ACC112 (cell line): ENCODE data around the gene COL18A1.
A peak's percentile ranks its signal among the peaks of the same experiment; 100 is the strongest.

Source experiments
- H2AFZ ChIP-seq: fragments of 200-600 bp; sonication (generic); one replicate; pipeline ENCODE4 v1.6.0; 2017; ENCODE audit warnings: antibody characterized with exemption, low read length; ENCODE audit not compliant: unreplicated experiment
- H3K27ac ChIP-seq: fragments of 200-600 bp; sonication (generic); 2 replicates; pipeline ENCODE4 v1.5.1; 2014; ENCODE audit warnings: low read depth, mild to moderate bottlenecking, antibody characterized with exemption, low read length, moderate library complexity
- H3K27me3 ChIP-seq: fragments of 200-600 bp; sonication (generic); 2 replicates; pipeline ENCODE4 v1.6.1; 2014; ENCODE audit warnings: mild to moderate bottlenecking, antibody characterized with exemption, low read length, moderate library complexity, mixed read lengths; ENCODE audit not compliant: insufficient read depth
- H3K36me3 ChIP-seq: fragments of 200-600 bp; sonication (generic); 2 replicates; pipeline ENCODE4 v1.6.1; 2016; ENCODE audit warnings: mild to moderate bottlenecking, antibody characterized with exemption, low read length, moderate library complexity, mixed read lengths; ENCODE audit not compliant: insufficient read depth
- H3K4me1 ChIP-seq: fragments of 200-600 bp; sonication (generic); one replicate; pipeline ENCODE4 v1.6.1; 2016; ENCODE audit warnings: low read length, mixed read lengths; ENCODE audit not compliant: insufficient read depth, unreplicated experiment, control insufficient read depth
- H3K4me3 ChIP-seq: fragments of 200-600 bp; sonication (generic); 2 replicates; pipeline ENCODE4 v1.5.1; 2014; ENCODE audit warnings: mild to moderate bottlenecking, low read depth, low read length
- H3K79me2 ChIP-seq: fragments of 200-600 bp; sonication (generic); one replicate; pipeline ENCODE4 v1.6.0; 2016; ENCODE audit warnings: low read length; ENCODE audit not compliant: control insufficient read depth, unreplicated experiment, insufficient read depth

The COL18A1 gene

DNA sequence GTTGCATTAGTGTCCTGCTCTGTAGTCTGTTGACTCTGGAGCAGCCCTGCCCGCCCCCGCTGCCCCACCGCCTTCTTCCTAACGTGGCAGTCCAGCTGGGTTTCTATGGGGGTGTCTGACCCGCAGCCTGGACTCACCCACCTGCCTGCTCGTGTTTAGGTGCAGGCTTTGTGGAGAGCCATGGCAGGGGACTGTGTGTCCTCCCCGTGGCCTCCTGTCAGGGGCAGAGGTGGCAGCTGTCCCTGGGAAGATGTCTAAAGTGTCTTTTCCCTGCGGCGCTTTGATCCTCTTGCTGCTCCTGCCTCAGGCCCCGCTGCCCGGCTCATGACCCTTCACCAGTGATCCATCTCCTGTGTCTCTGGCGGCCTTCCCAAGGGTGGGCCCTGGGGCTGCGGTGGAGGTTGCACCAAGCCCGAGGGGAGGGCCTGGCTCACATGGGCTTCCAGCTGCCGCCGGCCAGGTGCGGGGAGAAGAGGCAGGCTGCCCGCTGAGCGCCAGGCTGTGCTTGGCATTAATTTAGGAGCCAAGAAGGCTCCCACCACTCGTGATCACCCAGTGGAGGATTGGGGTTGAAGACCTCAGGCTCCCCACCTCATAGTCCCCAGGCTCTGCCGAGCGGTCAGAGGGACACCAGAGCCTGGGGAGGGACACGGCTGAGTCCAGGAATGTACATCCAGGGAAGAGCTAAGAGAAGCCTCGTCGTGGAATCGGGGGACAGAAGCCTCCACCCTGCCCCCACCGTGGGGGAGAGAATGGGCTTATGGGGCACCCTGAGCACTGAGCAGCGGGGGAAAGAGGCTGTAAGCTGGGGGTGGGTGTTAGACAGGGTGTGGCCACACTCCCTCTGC, 44.1 kb downstream of the COL18A1 start:
- Histone ChIP-seq H3K36me3 (no peaks in the 10 kb centered on the region), H3K27me3 (no peaks in the 10 kb centered on the region; the same call in 1 of the 2 replicates), H3K4me1 (no peaks in the 10 kb centered on the region), H3K79me2 (no peaks in the 10 kb centered on the region), H2AFZ (no peak overlapping the region), H3K4me3 (no peak overlapping the region), H3K27ac (no peak overlapping the region)

- no peaks in the 10 kb centered on the region for H3K79me2 ChIP-seq
- no peak overlapping the region for H3K27ac ChIP-seq
- no peak overlapping the region for H2AFZ ChIP-seq
- no peaks in the 10 kb centered on the region; the same call in 1 of the 2 replicates for H3K27me3 ChIP-seq
- no peaks in the 10 kb centered on the region for H3K36me3 ChIP-seq
- H3K4me1 ChIP-seq = peaks cover 1% of the 10 kb centered on the region
- H3K4me3 ChIP-seq = no peak overlapping the region
These were observed 44.9 kb downstream of the COL18A1 start for GRCh38 chr21:45449658-45450422.

DNA sequence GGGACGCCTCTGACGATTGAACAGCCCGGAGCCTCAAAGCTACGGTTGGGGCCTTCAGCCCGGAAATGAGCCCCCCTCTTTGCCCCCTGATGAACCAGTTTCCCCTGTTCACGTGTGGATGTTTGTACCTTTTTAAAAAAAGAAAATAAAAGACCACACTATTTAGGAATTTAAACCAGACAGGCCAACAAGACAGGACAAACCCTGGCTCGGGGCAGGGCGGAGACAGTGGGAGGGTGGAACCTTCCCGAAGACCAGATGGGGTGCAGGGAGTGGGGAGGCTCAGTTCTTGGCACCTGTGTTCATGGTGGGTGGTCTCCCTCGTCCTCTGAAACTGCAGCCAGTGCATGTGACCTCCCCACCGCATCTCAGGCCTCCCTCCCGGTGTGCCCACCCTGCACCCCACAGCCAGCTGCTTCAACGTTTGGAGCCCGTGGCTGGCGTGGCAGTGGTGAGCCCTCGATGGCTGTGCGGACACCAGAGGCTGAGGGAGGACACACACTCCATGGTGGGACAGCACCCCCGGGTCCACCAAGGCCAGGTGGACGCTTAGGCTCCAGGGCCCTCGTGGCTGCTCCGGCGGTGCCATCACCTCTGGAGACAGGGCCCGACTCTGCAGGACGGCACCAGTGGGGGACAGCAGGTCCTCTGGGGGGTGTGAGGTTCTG, 45.6 kb downstream of the COL18A1 start:
- H3K4me3 ChIP-seq = no peak overlapping the region
- no peaks in the 10 kb centered on the region; the same call in 1 of the 2 replicates for H3K27me3 ChIP-seq
- H3K36me3 ChIP-seq = no peaks in the 10 kb centered on the region
- H3K4me1 ChIP-seq = peaks cover 7% of the 10 kb centered on the region
- no peak overlapping the region for H2AFZ ChIP-seq
- H3K27ac ChIP-seq = no peak overlapping the region
- no peaks in the 10 kb centered on the region for H3K79me2 ChIP-seq

- Histone ChIP-seq H3K27ac (no peak overlapping the region), H3K4me3 (no peak overlapping the region), H2AFZ (no peak overlapping the region), H3K27me3 (no peaks in the 10 kb centered on the region; the same call in 1 of the 2 replicates), H3K36me3 (no peaks in the 10 kb centered on the region), H3K4me1 (peaks cover 10% of the 10 kb centered on the region), H3K79me2 (no peaks in the 10 kb centered on the region)
These were observed 46.3 kb downstream of the COL18A1 start for GRCh38 chr21:45451091-45451740.

- H2AFZ ChIP-seq = no peak overlapping the region
- H3K36me3 ChIP-seq = no peaks in the 10 kb centered on the region
- H3K27ac ChIP-seq = no peak overlapping the region
- no peaks in the 10 kb centered on the region for H3K79me2 ChIP-seq
- H3K4me3 ChIP-seq = no peak overlapping the region
- peaks cover 10% of the 10 kb centered on the region for H3K4me1 ChIP-seq
- no peaks in the 10 kb centered on the region for H3K27me3 ChIP-seq
These were observed 46.8 kb downstream of the COL18A1 start for GRCh38 chr21:45451771-45452182.

DNA sequence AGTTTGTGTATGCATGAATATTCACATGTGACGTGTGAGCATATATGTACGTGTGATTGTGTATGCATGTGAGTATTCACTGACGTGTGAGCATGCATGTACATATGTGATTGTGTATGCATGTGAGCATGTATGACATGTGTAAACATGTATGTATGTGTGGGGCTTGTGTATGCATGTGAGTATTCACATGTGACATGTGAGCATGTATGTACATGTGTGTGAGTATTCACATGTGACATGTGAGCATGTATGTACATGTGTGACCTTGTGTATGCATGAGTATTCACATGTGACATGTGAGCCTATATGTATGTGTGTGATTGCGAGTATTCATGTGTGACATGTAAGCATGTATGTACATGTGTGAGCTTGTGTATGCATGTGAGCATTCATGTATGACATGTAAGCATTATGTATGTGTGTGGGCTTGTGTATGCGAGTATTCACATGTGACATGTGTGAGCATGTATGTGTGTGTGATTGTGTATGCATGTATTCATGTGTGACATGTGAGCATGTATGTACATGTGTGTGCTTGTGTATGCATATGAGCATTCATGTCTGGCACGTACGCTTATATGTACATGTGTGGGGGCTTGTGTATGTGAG, 47.8 kb downstream of the COL18A1 start:
- Histone ChIP-seq H3K36me3 (no peaks in the 10 kb centered on the region), H3K27me3 (no peaks in the 10 kb centered on the region), H3K4me1 (peaks cover 10% of the 10 kb centered on the region), H3K79me2 (no peaks in the 10 kb centered on the region), H2AFZ (no peak overlapping the region), H3K27ac (no peak overlapping the region), H3K4me3 (no peak overlapping the region)

DNA sequence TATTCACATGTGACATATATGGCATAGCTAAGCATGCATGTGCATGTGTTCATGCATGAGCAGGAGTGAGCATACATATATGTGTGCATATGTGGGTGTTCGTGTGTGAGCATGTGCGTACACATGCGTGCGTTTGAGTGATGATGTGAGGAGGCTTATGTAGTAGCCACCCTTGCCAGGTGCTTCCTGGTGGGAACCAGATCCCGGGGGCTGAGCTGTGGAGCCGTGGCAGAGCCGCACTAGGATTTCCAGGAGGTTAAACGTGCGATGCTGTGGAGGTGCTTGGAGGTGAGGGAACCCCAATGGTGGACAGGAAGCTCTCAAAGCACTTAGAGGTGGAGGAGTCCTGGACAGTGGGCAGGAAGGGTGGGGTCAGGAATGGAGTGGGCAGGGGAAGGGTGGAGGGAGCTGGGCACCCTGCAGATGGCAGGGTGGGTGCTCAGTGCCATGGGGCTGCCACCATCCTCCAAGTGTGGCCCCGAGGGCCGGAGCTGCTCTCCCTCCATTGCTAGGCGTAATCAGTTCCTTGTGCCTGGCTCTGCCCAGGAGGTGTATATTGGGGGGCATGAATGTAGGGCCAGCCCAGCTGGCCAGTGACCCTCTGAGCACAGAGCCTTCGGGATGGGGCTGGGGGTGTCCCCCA, 48.5 kb downstream of the COL18A1 start:
- Histone ChIP-seq H2AFZ (no peak overlapping the region), H3K36me3 (no peaks in the 10 kb centered on the region), H3K4me1 (peaks cover 10% of the 10 kb centered on the region), H3K27me3 (no peaks in the 10 kb centered on the region), H3K27ac (no peak overlapping the region), H3K79me2 (no peaks in the 10 kb centered on the region), H3K4me3 (no peak overlapping the region)

DNA sequence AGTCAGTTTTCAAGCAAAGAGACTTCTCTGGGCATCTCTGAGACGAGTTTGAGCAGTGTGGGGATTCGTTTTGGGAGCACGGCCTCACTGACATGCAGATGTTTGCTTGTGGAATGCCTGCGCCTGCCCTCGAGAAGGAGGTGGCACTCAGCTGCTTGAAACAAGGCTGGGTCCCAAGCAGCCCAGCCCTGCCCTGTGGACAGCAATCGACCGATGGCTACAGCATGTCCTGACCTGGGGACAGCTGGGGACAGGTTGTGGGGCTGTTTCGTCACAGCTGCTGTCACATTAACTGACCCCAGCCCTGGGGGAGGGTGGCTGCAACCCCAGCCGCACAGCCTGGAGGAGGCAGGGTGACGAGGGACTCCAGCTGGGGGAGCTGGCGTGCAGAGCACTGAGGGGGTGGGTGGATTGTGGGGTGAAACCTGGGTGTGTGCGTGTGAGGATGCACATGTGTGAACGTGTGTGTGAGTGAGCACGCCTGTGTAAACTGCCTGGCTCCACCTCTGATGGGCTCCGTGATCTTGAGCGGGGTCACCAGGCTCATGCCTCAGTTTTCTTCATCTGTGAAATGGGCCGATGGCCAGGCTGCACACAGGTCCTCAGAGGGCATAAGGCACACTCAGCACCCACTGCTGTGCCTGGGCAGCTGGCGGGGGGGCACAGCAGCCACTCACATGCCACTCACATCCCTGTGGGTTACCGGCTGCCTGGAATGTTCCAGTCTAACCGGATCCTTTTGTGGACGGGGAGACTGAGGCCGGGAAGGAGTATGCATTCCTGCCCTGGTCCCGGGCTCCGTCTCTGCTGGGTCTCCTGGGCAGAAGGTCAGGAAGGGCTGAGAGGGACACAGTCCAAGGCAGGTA, 49.3 kb downstream of the COL18A1 start:
- no peaks in the 10 kb centered on the region for H3K36me3 ChIP-seq
- H3K4me1 ChIP-seq = peaks cover 10% of the 10 kb centered on the region
- H2AFZ ChIP-seq = no peak overlapping the region
- no peaks in the 10 kb centered on the region for H3K27me3 ChIP-seq
- peak overlapping the region; percentile 73 for H3K4me3 ChIP-seq
- H3K27ac ChIP-seq = no peak overlapping the region
- no peaks in the 10 kb centered on the region for H3K79me2 ChIP-seq

DNA sequence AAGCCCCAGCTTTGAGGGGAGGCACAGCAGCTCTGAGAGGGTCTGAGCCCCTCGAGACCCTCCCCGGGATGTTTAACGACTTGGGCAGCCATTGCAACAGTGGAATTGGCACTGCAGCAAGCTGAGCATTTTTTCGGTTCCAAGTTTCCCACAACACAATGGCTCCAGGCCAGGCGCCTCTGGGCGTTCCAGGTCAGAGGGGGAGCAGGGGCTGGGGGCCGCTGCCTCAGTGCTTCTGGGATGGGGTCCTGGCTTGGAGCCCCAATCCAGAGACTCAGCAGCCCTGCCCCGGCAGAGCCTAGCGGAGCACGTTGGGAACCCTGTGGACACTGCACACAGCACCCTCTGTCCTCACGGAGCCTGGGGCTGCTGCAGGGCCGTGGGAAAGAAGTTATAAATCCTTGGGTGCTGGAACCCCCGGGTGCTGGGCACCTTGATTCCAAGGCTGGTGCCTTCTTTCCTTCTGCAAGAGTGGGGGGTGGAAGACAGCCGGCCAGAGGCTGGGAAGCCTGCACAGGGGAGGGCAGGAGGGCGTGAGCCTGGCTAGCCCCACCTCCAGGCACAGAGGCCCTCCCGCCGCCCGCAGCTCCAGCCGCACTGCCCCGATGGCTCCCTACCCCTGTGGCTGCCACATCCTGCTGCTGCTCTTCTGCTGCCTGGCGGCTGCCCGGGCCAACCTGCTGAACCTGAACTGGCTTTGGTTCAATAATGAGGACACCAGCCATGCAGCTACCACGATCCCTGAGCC, 50.1 kb downstream of the COL18A1 start:
- Histone ChIP-seq H3K4me1 (peaks cover 13% of the 10 kb centered on the region), H3K27ac (no peak overlapping the region), H2AFZ (peak overlapping the region; percentile 80), H3K79me2 (no peaks in the 10 kb centered on the region), H3K27me3 (no peaks in the 10 kb centered on the region), H3K36me3 (no peaks in the 10 kb centered on the region), H3K4me3 (peak overlapping the region; percentile 73)
